BE2C (cell line): Measurements from ENCODE around the gene SLC6A12.

Source experiments
- DNase-seq: peaks from one replicate; pipeline ENCODE4 v3.0.0-alpha.2; 2020
- H3K27me3 ChIP-seq: fragments of 250-450 bp; sonication (Bioruptor Pico); 2 replicates; pipeline ENCODE4 v1.5.1; 2020; ENCODE audit warnings: mild to moderate bottlenecking
- H3K36me3 ChIP-seq: fragments of 250-450 bp; sonication (Bioruptor Pico); 2 replicates; pipeline ENCODE4 v1.5.1; 2020; ENCODE audit warnings: mild to moderate bottlenecking
- H3K4me1 ChIP-seq: fragments of 250-450 bp; sonication (Bioruptor Pico); 2 replicates; pipeline ENCODE4 v1.5.1; 2020
- H3K4me3 ChIP-seq: 2 replicates; pipeline ENCODE4 v1.5.1; 2011; ENCODE audit warnings: low read depth, low read length
- H3K9me3 ChIP-seq: fragments of 250-450 bp; sonication (Bioruptor Pico); 2 replicates; pipeline ENCODE4 v1.5.1; 2020
- CTCF ChIP-seq: IDR thresholded peaks from 2 replicates; pipeline ENCODE4 v1.5.1; 2012; ENCODE audit warnings: mild to moderate bottlenecking, low read depth, low read length

The SLC6A12 gene

DNA sequence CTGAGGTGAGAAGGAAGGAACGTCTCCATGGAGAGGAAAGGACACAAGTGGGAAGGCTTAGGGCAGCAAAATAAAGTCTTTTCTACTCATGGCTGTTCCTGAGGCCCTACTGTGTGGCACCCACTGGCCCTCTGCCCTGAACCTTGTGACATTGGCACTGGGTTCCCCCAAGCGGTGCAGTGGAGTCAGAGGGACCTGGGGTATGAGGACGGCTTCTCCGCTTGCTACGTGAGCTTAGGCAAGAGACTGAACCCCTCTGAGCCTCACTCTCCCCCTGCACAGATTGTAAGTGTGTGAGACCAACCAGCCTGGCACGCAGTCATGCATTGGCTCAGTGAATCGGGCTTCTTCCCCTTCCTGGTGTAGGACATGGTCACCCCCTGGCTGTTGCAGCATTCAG lies 19.7 kb downstream of the SLC6A12 start:
- H3K4me3 ChIP-seq, result no peak overlapping the region
- no peaks in the 10 kb centered on the region for H3K9me3 ChIP-seq
- peaks cover 9% of the 10 kb centered on the region; the same call in 1 of the 2 replicates for H3K4me1 ChIP-seq
- H3K36me3 ChIP-seq, result no peaks in the 10 kb centered on the region
- H3K27me3 ChIP-seq, result no peaks in the 10 kb centered on the region
- no peak for TF ChIP-seq CTCF
- no peak for DNase-seq

GRCh38 chr12:193261-193660 lies 20.7 kb downstream of the SLC6A12 start:
- Histone ChIP-seq H3K4me1 (peaks cover 3% of the 10 kb centered on the region; the same call in 1 of the 2 replicates), H3K27me3 (no peaks in the 10 kb centered on the region), H3K36me3 (no peaks in the 10 kb centered on the region), H3K4me3 (no peak overlapping the region), H3K9me3 (no peaks in the 10 kb centered on the region)
- DNase-seq, result no peak
- no peak for TF ChIP-seq CTCF

DNA sequence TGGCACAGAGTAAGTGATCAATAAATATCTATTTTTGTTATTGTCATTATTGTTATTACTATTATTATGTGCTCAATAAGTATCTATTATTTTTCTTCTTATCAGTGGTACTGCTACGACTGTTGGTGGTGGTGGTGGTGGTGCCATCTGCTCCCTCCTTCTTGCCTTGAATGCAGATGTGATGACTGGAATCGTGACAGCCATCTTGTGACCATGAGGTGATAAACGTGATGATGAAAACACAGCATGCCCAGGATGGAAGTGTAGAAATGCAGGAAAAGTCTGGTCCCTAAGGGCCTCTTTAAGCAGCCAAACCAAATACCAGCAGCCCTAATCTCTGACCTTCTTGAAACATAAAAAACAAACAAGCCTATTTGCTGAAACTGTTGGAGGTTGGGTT lies 22.4 kb downstream of the SLC6A12 start:
- H3K27me3 ChIP-seq, result no peaks in the 10 kb centered on the region
- no peak for TF ChIP-seq CTCF
- H3K4me3 ChIP-seq, result no peak overlapping the region
- no peaks in the 10 kb centered on the region for H3K36me3 ChIP-seq
- DNase-seq, result no peak
- no peaks in the 10 kb centered on the region for H3K9me3 ChIP-seq
- H3K4me1 ChIP-seq, result peaks cover 3% of the 10 kb centered on the region; the same call in 1 of the 2 replicates

DNA sequence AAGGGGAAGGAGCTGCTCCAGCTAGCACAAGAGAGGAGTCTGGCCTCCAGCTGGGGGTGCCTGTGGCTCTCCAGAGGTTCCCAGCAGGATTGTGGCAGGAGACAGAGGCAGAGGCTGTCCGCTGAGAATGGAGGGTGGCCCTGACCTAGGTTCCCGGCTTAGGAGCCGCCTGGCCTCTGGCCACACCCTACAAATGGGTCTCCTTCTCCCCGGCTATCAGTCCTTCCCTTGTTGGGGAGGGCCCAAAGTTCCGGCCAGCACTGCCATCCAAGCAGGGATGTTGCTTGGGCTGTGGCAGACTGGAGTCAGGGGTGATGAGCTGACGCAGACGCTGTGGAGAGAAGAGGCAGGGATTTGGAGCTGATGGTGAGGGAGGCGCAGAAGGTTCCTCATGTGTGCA lies 23.1 kb downstream of the SLC6A12 start:
- no peak for TF ChIP-seq CTCF
- H3K4me3 ChIP-seq, result no peak overlapping the region
- no peak for DNase-seq
- H3K27me3 ChIP-seq, result no peaks in the 10 kb centered on the region
- no peaks in the 10 kb centered on the region for H3K9me3 ChIP-seq
- H3K36me3 ChIP-seq, result no peaks in the 10 kb centered on the region
- peaks cover 3% of the 10 kb centered on the region; the same call in 1 of the 2 replicates for H3K4me1 ChIP-seq

GRCh38 chr12:189622-189962 lies 24.4 kb downstream of the SLC6A12 start:
- no peaks in the 10 kb centered on the region for H3K27me3 ChIP-seq

More at GRCh38 chr12:189622-189962, 24.4 kb downstream of the SLC6A12 start:
- DNase-seq, result no peak
- peaks cover 3% of the 10 kb centered on the region; the same call in 1 of the 2 replicates for H3K4me1 ChIP-seq
- no peaks in the 10 kb centered on the region for H3K36me3 ChIP-seq
- no peak for TF ChIP-seq CTCF
- H3K9me3 ChIP-seq, result no peaks in the 10 kb centered on the region
- no peak overlapping the region for H3K4me3 ChIP-seq
